Lower leg skin (tissue), 3 donors: Measurements from ENCODE around the gene ROR1.

Experiments
- CTCF ChIP-seq, 3 donors: fragments of 450-650 bp; IDR thresholded peaks; one replicate each; pipeline ENCODE4 v1.5.1; 2016; ENCODE audit warnings: antibody characterized with exemption in 3 of 3, mild to moderate bottlenecking in 3 of 3, moderate library complexity in 2 of 3
- POLR2A ChIP-seq, 2 donors: fragments of 450-650 bp; IDR thresholded peaks; one replicate each; pipeline ENCODE4 v1.6.1; 2016 to 2017; ENCODE audit warnings: antibody characterized with exemption in 2 of 2, mild to moderate bottlenecking in 1 of 2, moderate library complexity in 1 of 2

- TF ChIP-seq CTCF (IDR thresholded peaks at IDR 0.05), result no peak
- no peak for TF ChIP-seq POLR2A (IDR thresholded peaks at IDR 0.05)
These were observed 338.5 kb downstream of the ROR1 start for GRCh38 chr1:64112281-64112680.
